PC-3 (cell line): ENCODE measurements around the gene RNU1-2.

Experiments used
- EZH2 ChIP-seq: fragments of 300-600 bp; sonication (generic); IDR thresholded peaks from one replicate; pipeline ENCODE4 v1.6.1; 2017; ENCODE audit warnings: antibody characterized with exemption, mild to moderate bottlenecking, low read length; ENCODE audit not compliant: unreplicated experiment
- EZH2phosphoT487 ChIP-seq: fragments of 300-600 bp; sonication (generic); IDR thresholded peaks from 2 replicates; pipeline ENCODE4 v1.6.1; 2018; ENCODE audit warnings: mild to moderate bottlenecking, antibody characterized with exemption, low read length, borderline replicate concordance
- TF ChIP-seq, protein P1 (sequence below): fragments of 300-600 bp; sonication (generic); conservative IDR thresholded peaks from 2 replicates; pipeline ENCODE4 v1.5.1; 2017; ENCODE audit warnings: antibody characterized with exemption, low read depth, mild to moderate bottlenecking, low read length

DNA sequence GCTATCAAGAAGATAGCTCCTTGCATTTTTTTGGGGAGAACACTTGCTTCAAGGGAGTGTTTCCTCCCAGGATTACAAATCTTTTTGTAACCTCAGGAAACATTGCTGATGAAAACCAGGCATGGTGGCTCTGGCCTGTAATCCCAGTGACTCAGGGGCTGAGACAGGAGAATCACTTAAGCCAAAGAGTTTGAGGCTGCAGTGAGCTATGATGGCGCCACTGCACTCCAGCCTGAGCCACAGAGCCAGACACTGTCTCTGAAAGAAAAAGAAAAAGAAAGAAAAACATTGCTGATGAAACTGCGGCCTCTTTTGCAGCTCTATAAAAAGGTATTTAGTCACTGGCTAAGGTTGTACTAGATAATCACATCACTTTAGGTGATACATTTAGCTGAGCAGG lies 7.3 kb downstream of the RNU1-2 start:
- TF ChIP-seq, protein P1, sequence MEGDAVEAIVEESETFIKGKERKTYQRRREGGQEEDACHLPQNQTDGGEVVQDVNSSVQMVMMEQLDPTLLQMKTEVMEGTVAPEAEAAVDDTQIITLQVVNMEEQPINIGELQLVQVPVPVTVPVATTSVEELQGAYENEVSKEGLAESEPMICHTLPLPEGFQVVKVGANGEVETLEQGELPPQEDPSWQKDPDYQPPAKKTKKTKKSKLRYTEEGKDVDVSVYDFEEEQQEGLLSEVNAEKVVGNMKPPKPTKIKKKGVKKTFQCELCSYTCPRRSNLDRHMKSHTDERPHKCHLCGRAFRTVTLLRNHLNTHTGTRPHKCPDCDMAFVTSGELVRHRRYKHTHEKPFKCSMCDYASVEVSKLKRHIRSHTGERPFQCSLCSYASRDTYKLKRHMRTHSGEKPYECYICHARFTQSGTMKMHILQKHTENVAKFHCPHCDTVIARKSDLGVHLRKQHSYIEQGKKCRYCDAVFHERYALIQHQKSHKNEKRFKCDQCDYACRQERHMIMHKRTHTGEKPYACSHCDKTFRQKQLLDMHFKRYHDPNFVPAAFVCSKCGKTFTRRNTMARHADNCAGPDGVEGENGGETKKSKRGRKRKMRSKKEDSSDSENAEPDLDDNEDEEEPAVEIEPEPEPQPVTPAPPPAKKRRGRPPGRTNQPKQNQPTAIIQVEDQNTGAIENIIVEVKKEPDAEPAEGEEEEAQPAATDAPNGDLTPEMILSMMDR = no peak
- TF ChIP-seq EZH2phosphoT487 = no peak
- TF ChIP-seq EZH2 = no peak
